Caki2 (cell line): Measurements from ENCODE around the gene RNF126. TPM values are rescaled to one million over a fixed set of nuclear protein-coding genes. Genes with fewer than 3 reads are reported as not detected.
"Not testable (repeated sequence)": the region's sequence is repeated elsewhere in the genome, so short reads cannot be mapped to it uniquely, and the experiment has no call there.

Experiments
- DNase-seq: peaks from one replicate; pipeline ENCODE4 v3.0.0-alpha.2; 2015; ENCODE audit warnings: low read depth
- in situ Hi-C: cut with HindIII; loops from 2 replicates; pipeline ENCODE4 v1.10.0; 2016; ENCODE audit warnings: low sequenced_read_pairs, low pct_unique_long_range_greater_than_20kb, mixed read lengths
- total RNA-seq: library from RNA; depleted of rRNA; stranded (reverse); fragments of >200 nt; shearing (Covaris generic); gene quantifications from 2 replicates; pipeline ENCODE4 v1.2.3, GENCODE V29; 2014; ENCODE audit warnings: low replicate concordance

The RNF126 gene
- total RNA-seq, 1 experiment from 2014 or later: 21.3 TPM

DNA sequence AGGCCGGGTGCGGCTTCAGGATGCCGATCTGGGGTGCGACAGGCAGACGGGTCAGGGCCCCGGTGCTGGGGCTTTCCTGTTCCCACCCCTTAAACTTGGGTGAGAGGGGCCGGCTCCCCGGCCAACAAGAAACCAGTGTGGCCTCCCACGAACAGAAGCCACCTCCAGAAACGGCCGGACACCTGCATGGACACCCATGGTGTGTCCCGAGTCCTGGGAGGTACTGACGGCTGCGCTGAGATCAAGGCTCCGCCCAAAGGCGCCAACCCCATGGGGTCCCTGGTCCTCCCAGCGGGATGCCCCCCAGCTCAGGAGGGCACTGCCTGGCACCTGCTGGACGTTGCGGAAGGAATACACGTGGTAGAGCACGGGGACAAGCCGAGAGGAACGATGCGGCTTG is 41.2 kb downstream of the RNF126 start:
- in situ Hi-C loops: no loop called here
- DNase-seq: no peak

DNA sequence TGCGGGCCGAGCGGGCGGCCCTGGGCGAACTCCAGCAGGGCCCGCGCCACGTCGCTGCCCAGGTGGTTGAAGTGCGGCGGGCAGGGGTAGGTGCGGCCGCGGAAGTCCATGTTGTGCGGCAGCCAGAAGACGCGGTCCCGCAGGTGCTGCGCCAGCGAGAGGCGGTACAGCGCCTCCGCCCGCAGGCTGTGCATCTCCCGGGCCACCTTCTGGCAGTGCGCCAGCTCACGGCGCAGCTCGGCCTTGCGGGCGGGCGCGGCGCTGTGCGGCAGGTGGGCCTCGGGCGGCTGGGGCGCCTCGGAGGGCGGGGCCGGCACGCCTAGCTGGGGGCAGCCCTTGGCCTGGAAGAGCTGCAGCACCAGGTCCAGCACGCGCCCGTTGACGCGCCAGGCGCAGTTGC is 41.8 kb downstream of the RNF126 start:
- in situ Hi-C loops, DNase-seq: not testable (repeated sequence)

DNA sequence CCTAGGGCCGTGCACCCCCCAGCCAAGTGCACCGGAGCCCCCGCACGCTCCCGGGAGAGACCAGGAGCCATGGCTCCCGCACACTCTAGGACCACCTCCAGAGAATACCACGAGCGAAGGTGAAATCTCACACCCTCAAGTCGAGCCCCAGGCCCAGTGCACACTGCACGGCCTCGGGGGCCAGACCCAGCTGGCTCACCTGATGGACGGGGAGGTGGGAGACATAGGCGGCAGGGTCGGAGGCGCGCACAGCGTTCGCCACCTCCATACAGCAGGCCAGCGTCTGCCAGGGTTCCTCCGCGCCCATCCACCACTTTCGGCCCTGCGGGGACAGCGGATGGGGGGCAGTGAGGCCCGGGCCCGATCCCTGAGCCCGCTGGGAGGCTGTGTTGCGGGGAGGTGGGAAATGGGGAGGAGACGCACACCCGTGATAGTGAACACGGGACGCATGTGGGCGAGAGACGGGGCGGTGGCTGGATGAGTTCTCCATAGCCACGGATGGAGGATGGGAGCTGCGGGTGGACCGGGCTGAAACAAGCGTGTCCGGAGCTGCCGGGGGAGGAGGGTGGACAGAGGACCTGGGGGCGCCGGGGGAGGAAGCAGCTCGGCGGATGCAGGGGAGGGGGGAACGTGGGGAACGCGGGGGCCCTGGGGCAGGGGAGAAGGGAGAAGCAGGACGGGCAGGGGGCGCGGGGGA is 42.7 kb downstream of the RNF126 start:
- in situ Hi-C loops: no loop called here
- DNase-seq: no peak

DNA sequence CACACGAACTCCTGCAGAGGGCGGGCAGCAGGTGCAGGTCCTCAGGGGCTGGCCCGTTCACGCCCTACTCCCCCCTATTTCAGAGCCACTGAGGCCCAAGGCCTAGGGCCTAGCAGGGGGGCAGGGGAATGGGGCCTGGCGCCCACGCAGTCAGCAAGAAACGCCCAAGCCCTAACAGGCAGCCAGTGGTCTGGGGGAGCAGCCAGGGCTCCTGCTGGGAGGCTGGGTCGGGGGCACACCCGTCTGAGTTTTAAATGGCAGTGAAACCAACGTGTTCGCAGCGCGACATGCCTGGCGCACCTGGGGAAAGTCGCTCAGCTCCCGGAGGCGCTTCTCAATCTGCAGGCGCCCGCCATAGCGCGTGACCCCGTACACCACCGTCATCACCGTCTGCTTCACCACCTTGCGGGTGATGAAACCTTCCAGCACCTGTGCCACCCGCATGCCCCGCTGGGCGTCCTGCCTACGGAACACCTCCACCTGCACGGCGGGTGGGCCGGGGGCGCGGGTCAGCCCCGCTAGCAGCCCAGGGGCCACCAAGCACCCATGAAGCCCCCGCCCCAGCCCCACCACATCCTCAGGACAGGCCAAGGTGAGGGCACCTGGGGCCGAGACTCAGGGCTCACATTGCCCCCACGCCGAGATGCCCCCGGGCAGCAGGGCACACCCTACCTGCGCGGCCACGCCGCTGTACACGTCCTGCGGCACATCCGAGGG is 43.6 kb downstream of the RNF126 start:
- in situ Hi-C loops: no loop called here
- DNase-seq: no peak

DNA sequence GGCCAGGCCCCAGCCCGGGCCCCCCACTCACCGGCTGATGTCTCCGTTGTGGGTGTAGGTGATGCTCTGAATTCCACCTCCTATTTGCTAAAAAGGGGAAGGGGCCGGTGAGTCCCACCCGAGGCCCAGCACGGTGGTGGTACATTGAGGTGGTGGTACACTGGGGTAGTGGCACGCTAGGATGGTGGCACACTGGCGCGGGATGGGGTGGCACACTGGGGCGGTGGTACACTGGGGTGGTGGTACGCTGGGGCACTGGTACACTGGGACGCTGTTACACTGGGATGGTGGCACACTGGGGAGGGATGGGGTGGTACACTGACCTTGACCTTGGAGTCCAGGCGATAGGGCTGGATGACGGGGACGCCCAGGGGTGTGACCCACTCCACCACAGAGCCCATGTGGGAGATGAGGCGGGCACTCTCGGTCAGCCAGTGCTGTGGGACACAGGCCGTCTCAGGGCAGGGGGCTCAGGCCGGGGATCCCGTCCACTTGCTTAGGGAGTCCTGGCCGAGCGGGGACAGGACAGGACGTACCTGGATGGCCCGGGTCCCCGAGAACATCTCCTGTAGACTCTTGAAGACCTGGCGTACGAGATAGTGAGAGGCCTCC is 44.2 kb downstream of the RNF126 start:
- no peak for DNase-seq
- in situ Hi-C loops: no loop called here

DNA sequence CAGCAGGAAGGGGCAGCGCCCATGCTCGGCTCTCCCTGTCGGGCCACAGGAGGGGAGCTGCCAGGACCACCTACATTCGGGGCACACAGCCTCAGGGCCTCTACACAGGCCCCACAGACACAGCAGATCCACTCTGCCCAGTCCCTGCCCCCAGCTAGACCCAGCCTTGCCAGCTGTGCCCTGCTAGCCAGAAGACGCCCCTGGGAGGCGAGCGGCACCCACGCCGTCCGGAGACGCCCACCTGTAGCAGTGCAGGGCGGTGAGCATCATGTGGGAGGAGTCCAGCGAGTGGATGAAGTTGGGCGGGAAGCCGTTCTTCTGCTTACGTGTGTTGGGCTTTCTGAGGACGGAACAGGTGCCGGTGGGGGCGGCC is 44.8 kb downstream of the RNF126 start:
- in situ Hi-C loops: no loop called here
- no peak for DNase-seq

DNA sequence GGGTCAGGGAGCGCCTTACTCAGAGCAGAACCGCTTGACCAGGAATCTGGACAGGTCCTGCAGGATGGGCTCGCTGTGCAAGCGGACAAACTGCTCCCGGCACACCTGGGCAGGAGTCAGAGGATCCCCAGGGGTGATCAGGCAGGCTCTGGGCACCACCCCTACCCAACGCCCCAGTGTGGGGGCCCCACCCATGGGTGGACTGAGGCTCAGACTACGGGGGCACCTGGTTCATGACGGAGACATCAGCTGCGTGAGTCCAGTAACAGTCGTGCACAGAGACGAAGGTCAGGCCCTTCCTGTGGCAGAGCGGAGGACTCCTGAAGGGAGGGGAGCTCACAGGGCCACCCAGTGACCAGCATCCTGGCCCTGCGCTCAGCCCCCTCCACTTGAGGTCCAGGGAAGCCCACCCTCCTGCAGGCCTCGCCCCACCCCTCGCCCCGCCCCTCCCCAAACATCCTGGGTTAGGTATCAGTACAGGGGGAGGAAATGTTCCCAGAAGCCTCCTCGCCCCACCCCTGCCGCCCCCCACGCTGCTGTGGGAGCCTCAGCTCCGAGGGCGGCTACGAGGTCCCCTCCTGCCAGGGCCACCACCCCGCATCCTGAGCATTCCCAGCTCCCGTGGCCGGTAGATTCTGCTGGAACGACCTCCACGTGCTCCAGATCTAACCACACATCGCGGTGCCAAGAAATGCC is 45.3 kb downstream of the RNF126 start:
- in situ Hi-C loops: no loop called here
- DNase-seq: no peak

DNA sequence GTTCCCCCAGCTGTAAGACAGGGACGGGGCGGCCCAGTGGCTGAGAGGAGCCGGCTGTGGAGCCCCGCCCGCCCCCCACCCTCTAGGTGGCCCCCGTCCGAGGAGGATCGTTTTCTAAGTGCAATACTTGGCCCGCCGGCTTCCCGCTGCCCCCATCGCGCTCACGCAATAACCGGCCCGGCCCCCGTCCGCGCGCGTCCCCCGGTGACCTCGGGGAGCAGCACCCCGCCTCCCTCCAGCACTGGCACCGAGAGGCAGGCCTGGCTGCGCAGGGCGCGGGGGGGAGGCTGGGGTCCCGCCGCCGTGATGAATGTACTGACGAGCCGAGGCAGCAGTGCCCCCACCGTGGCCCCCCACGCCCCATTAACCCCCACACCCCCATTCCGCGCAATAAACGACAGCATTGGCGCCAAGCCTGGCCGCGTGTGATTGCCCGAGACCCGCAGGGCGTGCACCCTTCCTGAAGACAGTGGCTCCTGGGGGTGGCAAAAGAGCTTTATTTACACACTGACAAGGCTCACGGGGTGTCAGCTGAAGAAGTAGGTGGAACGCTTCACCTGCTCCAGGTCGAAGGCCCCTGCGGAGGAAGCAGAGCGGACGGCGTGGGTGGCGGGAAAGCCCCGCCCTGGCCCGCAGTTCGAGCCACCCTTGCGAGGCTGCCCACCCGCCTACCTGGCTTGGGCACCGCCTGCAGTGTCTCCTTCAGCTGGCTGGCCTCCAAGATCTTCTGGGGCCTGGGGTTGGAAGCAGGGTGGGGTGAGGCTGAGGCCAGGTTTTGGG is 46.1 kb downstream of the RNF126 start:
- in situ Hi-C loops: no loop called here
- no peak for DNase-seq

DNA sequence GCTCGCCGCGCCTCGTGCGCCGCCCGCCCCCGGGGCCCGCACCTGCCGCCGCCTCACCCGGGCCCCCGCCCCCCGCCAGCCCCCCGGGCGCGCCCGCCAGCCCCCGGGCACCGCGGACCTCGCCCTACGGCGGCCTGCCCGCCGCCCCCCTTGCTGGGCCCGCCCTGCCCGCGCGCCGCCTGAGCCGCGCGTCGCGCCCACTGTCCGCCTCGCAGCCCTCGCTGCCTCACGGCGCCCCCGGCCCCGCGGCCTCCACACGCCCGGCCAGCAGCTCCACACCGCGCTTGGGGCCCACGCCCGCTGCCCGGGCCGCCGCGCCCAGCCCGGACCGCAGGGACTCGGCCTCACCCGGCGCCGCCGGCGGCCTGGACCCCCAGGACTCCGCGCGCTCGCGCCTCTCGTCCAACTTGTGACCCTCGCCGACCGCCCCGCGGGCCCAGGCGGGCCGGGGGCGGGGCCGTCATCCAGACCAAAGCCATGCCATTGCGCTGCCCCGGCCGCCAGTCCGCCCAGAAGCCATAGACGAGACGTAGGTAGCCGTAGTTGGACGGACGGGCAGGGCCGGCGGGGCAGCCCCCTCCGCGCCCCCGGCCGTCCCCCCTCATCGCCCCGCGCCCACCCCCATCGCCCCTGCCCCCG is 46.8 kb downstream of the RNF126 start:
- no peak for DNase-seq
- in situ Hi-C loops: no loop called here

DNA sequence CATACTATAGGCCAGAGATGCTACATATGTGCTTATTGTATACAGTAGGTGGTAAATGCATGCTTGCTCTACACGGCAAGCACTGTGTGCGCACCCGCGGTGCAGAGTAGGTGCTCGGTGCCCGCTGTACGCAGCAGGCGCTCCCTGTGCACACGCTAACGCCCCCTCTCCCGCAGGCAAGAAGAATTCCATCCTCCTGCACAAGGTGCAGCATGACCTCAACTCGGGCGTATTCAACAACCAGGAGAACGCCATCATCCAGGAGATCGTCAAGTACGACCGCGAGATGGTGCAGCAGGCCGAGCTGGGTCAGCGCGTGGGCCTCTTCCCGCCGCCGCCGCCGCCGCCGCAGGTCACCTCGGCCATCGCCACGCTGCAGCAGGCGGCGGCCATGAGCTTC is 47.4 kb downstream of the RNF126 start:
- no peak for DNase-seq
- in situ Hi-C loops: no loop called here

DNA sequence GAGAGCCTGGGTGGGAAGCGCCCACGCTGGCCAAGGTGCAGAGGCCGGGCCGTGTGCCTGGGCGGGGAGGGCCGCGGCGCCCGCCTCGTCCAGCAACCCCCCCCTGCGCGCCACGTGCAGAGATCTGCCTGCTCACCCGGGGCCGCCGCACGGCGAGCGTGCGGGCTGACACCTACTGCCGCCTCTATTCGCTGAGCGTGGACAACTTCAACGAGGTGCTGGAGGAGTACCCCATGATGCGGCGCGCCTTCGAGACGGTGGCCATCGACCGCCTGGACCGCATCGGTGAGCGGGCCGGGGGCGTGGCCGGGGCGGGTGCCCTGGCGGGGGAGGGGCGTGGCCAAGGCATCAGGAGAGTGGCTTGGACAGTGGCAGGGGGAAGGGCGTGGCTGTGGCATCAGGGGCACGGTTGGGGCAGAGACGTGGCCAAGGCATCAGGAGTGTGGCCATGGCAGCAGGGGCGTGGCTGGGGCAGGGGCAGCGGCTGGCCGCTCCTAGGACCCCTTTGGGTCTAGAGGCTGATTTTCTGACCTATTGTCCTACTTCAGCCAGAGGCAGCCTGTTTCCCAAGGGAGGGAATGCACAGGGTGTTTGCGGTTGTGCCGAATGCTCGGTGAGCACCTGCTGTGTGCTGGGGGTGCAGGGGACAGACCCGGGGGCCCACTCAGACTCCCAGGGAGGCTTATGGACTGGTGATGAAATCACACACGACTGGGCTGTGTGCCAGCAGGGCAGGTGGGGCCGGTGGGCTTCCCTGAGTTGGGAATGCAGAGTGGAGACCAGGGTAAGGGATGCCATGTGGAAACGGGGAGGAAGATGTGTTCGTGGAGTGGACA is 49.1 kb downstream of the RNF126 start:
- in situ Hi-C loops: no loop called here

DNA sequence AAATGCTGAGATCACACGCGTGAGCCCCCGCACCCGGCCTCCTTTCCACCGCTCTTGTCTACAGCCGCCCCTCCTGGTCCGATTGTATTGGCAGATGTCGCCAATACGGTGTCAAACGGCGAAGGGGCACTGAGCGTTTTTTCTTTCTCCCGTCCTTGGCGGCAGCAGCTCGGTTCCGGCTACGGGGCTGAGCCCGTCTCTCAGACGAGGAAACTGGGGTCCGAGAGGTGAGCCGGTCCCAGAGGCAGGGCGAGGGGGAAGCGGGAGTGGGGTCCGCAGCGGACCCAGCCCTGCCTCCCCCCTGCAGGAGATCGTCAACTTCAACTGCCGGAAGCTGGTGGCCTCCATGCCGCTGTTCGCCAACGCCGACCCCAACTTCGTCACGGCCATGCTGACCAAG is 50.1 kb downstream of the RNF126 start:
- DNase-seq: no peak
- in situ Hi-C loops: no loop called here

More for the DNA sequence above, 49.1 kb downstream of the RNF126 start:
- no peak for DNase-seq

DNA sequence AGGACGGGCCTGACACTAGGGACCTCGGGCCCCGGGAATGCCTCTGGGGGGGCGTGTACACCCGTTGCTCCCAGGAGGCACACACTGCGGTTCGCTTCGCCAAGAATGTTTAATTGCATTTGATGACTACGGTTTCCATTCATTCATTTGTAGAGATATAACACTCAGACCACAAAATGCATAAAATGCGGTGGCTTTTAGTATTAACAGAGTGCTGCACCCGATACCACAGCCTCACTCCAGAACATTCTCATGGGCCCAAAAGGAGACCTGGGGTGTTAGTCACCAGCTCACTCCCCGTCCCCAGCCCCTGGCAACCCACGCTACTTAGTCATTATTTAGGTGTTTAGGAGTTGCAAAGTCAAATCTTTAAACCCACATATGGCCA is 51.5 kb downstream of the RNF126 start:
- in situ Hi-C loops: no loop called here
- peak; percentile 68 for DNase-seq

DNA sequence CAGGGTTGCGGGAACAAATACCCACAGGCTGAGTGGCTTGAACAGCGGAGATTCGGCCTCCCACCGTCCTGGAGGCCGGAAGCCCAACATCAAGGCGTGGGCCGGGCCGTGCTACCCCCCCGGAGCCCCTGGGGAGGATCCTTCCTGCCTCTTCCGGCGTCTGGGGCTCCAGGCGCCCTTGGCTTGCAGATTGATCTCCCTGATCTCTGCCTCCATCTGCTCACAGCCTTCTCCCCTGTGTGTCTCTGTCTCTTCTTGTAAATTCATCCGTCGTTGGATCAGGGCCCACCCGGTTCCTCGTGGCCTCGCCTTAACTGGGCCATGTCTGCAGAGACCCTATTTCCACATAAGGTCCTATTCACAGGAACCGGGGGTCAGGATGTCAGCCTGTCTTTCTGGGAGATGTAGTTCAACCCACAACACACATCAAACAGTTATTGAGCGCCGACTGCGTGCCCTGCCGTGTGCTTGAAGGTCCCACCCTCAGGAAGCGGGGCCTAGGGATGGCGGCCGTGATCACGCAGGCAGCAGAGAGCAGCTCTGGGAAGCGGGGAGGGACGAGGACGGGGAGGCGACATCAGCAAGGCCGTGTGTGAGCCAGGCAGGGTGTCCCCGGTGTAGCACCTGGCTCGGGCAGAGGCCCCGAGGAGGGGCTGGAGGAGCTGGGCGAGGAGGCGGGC is 52.1 kb downstream of the RNF126 start:
- no peak for DNase-seq
- in situ Hi-C loops: no loop called here

DNA sequence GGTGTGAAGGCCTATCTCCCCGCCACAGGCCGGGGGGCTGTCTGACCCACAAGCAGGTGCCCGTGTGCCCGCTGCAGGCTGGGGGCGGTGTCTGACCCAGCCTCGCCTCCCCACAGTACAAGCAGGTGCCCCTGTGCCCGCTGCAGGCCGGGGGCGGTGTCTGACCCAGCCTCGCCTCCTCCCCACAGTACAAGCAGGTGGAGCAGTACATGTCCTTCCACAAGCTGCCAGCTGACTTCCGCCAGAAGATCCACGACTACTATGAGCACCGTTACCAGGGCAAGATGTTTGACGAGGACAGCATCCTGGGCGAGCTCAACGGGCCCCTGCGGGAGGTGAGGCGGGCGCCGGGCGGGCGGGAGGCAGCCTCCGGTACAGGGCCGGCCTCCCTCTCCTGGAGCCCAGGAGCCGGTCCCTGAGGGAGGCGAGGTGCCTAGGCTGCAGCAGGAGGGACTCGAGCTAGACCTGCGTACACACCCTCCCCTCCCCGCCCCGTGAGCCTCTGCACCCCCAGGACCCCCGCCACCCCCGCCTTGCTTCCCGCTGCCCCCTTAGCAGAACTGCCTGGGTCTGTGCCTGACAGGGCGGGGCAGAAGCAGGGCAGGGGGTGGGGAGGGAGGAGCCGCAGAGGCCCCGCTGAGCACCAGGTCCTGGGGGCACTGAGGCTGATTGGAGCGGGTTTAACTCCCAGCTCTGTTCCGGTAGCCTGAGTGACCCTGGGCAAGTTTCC is 52.8 kb downstream of the RNF126 start:
- no peak for DNase-seq
- in situ Hi-C loops: no loop called here

DNA sequence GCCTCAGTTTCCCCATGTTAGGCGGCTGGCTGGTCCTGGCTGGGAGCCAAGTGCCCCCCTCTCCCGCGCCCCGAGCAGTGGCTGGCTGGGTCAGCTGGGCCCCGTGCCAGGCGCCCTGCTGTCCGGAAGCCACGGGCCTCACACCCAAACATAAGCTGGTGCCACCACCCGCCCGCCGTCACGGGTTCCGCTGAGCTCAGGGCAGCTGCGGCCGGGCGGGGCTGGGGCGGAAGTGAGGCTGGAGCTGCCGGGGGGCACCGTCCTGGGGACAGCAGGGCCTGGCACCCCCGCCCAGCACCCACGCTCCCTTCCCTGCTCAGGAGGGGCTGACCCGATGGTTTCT is 54.0 kb downstream of the RNF126 start:
- DNase-seq: no peak
- in situ Hi-C loops: no loop called here
